ENCODE results near the gene MTHFD1. TPM values are rescaled to one million over a fixed set of nuclear protein-coding genes. Genes with fewer than 3 reads are reported as not detected.
A peak's percentile ranks its signal among the peaks of the same experiment; 100 is the strongest.

The MTHFD1 gene
- total and polyA plus RNA-seq, 9 of the 15 experiments (the other 6 are each of a cell fraction or from before 2014, with no cell fraction given): 66.7 to 158 (median 90.9) TPM

DNA sequence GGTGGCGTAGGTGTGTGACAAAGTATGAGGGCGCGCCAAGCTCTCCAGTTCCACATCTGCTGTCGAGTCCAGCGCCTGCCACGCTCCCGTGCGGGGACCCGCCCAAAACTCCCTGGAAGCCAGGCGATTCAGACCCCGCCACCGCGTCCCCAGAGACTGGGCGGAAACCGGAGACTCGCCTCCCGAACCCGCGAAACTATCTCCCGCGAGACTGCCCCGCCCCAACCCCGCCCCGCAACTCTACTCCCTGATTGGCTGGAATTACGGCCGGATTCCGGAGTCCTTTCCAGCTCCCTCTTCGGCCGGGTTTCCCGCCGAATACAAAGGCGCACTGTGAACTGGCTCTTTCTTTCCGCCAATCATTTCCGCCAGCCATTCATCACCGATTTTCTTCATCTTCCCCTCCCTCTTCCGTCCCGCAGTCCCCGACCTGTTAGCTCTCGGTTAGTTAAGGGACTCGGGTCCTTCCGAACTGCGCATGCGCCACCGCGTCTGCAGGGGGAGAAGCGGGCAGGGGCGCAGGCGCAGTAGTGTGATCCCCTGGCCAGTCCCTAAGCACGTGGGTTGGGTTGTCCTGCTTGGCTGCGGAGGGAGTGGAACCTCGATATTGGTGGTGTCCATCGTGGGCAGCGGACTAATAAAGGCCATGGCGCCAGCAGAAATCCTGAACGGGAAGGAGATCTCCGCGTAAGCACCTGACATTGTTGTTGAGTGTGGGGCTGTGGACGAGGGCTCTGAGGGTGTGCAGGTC, at the start of gene MTHFD1 (continued):
- no peak for TF ChIP-seq THRB (CRISPR knock-in tag; conservative IDR thresholded peaks at IDR 0.05)
- no peak for TF ChIP-seq IRF2 (CRISPR knock-in tag; IDR thresholded peaks at IDR 0.05)
- TF ChIP-seq DACH1 (IDR thresholded peaks at IDR 0.05; ENCODE audit: partially characterized antibody): no peak
- no peak for TF ChIP-seq RBM17 (IDR thresholded peaks at IDR 0.05; ENCODE audit: borderline replicate concordance, low read depth, low read length)
- TF ChIP-seq, protein P1, sequence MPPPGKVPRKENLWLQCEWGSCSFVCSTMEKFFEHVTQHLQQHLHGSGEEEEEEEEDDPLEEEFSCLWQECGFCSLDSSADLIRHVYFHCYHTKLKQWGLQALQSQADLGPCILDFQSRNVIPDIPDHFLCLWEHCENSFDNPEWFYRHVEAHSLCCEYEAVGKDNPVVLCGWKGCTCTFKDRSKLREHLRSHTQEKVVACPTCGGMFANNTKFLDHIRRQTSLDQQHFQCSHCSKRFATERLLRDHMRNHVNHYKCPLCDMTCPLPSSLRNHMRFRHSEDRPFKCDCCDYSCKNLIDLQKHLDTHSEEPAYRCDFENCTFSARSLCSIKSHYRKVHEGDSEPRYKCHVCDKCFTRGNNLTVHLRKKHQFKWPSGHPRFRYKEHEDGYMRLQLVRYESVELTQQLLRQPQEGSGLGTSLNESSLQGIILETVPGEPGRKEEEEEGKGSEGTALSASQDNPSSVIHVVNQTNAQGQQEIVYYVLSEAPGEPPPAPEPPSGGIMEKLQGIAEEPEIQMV (tag; conservative IDR thresholded peaks at IDR 0.05; ENCODE audit: low read depth): no peak
- TF ChIP-seq AFF4 (CRISPR knock-in tag; IDR thresholded peaks at IDR 0.05): no peak; the same call in 1 of the 2 replicates
- no peak for TF ChIP-seq FUS (optimal IDR thresholded peaks at IDR 0.05; ENCODE audit: low read depth, low read length)
- no peak for TF ChIP-seq FOXP1 (CRISPR knock-in tag; IDR thresholded peaks at IDR 0.05)
- peak; percentile 82 to 91 for TF ChIP-seq E2F6 (IDR thresholded peaks at IDR 0.05; ENCODE audit: borderline replicate concordance in 1 of 2, extremely low read depth in 1 of 2, insufficient read depth in 1 of 2, insufficient read length in 1 of 2, low read depth in 1 of 2, low read length in 1 of 2, poor library complexity in 1 of 2, severe bottlenecking in 1 of 2)
- TF ChIP-seq PHB (CRISPR knock-in tag; IDR thresholded peaks at IDR 0.05): no peak
- no peak for TF ChIP-seq RHOXF2B (CRISPR knock-in tag; conservative IDR thresholded peaks at IDR 0.05)
- TF ChIP-seq DPF2 (IDR thresholded peaks at IDR 0.05): no peak
- TF ChIP-seq, protein P2, sequence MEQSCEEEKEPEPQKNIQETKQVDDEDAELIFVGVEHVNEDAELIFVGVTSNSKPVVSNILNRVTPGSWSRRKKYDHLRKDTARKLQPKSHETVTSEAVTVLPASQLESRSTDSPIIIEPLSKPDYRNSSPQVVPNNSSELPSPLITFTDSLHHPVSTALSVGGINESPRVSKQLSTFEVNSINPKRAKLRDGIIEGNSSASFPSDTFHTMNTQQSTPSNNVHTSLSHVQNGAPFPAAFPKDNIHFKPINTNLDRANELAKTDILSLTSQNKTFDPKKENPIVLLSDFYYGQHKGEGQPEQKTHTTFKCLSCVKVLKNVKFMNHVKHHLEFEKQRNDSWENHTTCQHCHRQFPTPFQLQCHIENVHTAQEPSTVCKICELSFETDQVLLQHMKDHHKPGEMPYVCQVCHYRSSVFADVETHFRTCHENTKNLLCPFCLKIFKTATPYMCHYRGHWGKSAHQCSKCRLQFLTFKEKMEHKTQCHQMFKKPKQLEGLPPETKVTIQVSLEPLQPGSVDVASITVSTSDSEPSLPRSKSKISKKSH (CRISPR knock-in tag; IDR thresholded peaks at IDR 0.05): no peak
- no peak for TF ChIP-seq RBM15 (IDR thresholded peaks at IDR 0.05; ENCODE audit: insufficient read depth, low read length)
